H7 (cell line): Measurements from ENCODE around the gene KRT6C. TPM values are rescaled to one million over a fixed set of nuclear protein-coding genes. Genes with fewer than 3 reads are reported as not detected.

Source experiments
- DNase-seq: peaks from one replicate; pipeline ENCODE4 v3.0.0; 2012
- H3K27me3 ChIP-seq: 2 replicates; pipeline ENCODE4 v1.6.0; 2011; ENCODE audit warnings: mild to moderate bottlenecking, low read length; ENCODE audit not compliant: control insufficient read depth, insufficient read depth
- H3K36me3 ChIP-seq: replicated peaks from 2 replicates; pipeline ENCODE4 v1.5.1; 2011; ENCODE audit warnings: low read length; ENCODE audit not compliant: control insufficient read depth, insufficient read depth
- H3K4me3 ChIP-seq: 2 replicates; pipeline ENCODE4 v1.5.1; 2011; ENCODE audit warnings: low read depth, mild to moderate bottlenecking, control low read depth, low read length, moderate library complexity; ENCODE audit not compliant: insufficient read depth
- total RNA-seq: library from RNA; depleted of rRNA; stranded (reverse); fragments of >200 nt; shearing (Covaris generic); gene quantifications from 2 replicates; pipeline ENCODE4 v1.2.3, GENCODE V29; 2014; rRNA removed

Gene KRT6C
- total RNA-seq, 1 experiment from 2014 or later, result not detected

DNA sequence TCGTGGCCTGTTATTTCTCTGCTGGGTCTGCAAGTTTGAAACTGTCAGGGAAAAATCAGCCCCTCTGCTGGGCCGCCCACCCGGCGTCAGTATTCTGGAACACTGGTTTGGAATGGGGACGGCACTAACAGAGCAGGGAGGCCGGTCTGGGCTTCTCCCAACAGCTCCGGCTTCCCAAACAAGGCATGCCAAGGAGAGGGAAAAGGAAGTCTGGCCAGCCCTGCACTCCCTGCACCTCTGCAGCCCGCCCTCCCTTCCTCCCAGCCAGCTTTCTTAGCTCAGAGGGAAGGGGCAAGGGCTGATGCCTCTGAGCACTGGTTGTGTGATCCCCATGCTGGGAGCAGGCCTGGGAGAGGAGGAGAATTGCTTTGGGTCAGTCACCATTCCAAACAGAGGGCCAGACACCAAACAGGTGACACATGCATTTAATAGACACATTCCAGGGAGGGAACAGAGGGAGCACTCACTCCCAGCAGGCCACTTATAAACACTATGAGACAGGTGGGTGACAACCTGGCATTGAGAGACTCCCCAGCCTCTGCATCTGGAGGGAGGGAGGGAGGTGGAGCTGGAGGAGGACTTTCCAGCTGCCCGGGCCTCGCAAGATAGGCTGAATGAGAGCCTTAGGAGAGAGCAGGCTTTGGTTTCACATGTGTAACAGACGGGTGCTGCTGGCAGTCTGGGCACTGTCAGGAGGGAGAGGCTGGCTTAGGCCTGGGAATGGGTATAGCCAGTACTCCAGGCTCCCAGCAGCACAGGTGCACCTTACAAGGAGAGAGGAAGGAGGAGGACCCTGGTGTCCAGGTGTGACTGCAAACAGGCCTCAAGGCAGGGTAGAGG is 49.7 kb downstream of the KRT6C start:
- no peaks in the 10 kb centered on the region for H3K27me3 ChIP-seq
- no peaks in the 10 kb centered on the region for H3K36me3 ChIP-seq
- H3K4me3 ChIP-seq, result no peak overlapping the region
- no peak for DNase-seq

DNA sequence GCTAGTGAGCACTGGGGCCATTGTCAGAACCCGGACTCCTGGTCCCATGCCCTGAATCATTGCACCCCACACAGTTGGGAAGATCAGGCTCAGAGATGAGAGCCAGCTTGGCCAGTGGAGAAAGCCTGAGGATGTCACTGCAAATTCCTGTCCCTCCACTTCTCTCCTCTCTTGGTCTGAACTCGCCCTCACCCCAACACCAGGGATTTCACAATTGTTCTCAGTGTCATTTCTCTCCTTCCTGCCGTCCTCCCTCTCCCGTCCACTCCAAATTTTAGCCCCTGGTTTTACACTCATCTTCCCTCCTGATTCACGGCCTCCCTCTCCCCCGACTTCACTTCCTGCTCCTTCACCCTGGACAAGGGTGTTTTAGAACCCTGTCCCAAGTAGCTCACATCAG is 50.6 kb downstream of the KRT6C start:
- no peak overlapping the region for H3K4me3 ChIP-seq
- DNase-seq, result no peak
- no peaks in the 10 kb centered on the region for H3K36me3 ChIP-seq
- H3K27me3 ChIP-seq, result no peaks in the 10 kb centered on the region

DNA sequence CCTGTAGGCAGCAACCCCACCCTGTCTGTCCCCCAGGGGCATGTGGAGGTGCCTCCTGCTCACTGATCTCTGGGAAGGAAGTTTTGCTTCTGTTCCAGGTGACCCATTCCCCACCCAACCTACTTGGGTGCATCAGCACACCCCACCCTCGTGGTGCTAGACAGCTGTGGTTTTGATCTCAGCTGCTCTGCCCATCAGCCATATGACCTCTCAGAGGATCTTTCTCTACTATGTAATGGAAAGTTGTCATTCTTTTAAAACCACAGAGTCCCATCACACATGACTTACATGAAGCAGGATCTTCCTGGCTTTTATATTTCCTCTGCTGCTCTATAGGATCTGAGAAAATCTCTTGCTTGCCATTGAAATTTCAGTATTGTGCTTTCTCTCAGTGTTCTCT is 53.9 kb downstream of the KRT6C start:
- DNase-seq, result no peak
- no peaks in the 10 kb centered on the region for H3K27me3 ChIP-seq
- H3K36me3 ChIP-seq, result no peaks in the 10 kb centered on the region
- no peak overlapping the region for H3K4me3 ChIP-seq

DNA sequence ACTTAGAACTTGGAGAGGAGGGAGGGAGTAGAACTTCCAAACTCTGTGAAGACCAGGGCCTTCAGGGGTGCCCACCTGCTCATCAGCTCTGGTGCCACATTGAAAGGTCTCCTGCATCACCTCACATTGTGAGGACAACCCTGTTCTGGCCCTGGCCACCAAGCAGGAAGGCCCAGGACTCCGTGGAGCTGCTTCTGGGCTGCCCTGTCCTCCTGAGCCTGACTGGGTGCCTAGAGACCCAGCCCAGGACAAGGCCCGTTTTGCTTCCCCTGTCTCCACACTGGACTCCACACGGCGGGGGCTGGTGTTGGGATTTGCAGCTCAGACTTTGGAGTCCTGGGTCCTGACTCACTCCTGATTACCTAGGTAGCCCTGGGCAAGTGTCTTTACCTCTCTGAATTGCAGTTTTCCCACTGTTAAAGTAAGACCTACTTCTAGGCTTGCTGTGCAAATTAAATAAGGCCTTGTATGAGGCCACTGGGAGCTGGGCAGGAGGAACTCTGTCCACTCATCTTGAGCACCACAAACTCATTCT is 55.0 kb downstream of the KRT6C start:
- no peaks in the 10 kb centered on the region for H3K27me3 ChIP-seq
- H3K4me3 ChIP-seq, result no peak overlapping the region
- no peaks in the 10 kb centered on the region for H3K36me3 ChIP-seq
- no peak for DNase-seq

Other genes with a start within 250 kb of the KRT6C start
- 0.80 and 1.1 TPM in 2 replicates for gene KRT7, start 240.6 kb downstream of the KRT6C start, total RNA-seq
- gene KRT86, start 199.2 kb downstream of the KRT6C start, total RNA-seq, result not detected in 2 replicates
- gene KRT81, start 182.3 kb downstream of the KRT6C start, total RNA-seq, result not detected in 2 replicates
- gene KRT83, start 152.4 kb downstream of the KRT6C start, total RNA-seq, result 0.10 TPM in 1 of 2 replicates, not detected in the other
- gene KRT85, start 106.3 kb downstream of the KRT6C start, total RNA-seq, result not detected in 2 replicates
- gene KRT84, start 88.2 kb downstream of the KRT6C start, total RNA-seq, result not detected in 2 replicates
- gene KRT82, start 67.5 kb downstream of the KRT6C start, total RNA-seq, result not detected in 2 replicates
- not detected in 2 replicates for gene KRT75, start 39.4 kb downstream of the KRT6C start, total RNA-seq
- gene KRT6B, start 21.7 kb downstream of the KRT6C start, total RNA-seq, result not detected in 2 replicates
- gene KRT6A, start 19.5 kb upstream of the KRT6C start, total RNA-seq, result not detected in 2 replicates
- gene KRT5, start 46.6 kb upstream of the KRT6C start, total RNA-seq, result not detected in 2 replicates
- not detected in 2 replicates for gene KRT71, start 79.3 kb upstream of the KRT6C start, total RNA-seq
- not detected in 2 replicates for gene KRT74, start 100.0 kb upstream of the KRT6C start, total RNA-seq
- gene KRT72, start 127.7 kb upstream of the KRT6C start, total RNA-seq, result not detected in 2 replicates
- not detected in 2 replicates for gene KRT73, start 144.8 kb upstream of the KRT6C start, total RNA-seq
- gene KRT2, start 178.4 kb upstream of the KRT6C start, total RNA-seq, result not detected in 2 replicates
- gene KRT1, start 206.6 kb upstream of the KRT6C start, total RNA-seq, result not detected in 2 replicates
- not detected in 2 replicates for gene KRT77, start 229.7 kb upstream of the KRT6C start, total RNA-seq